GM21360 (cell line): ENCODE data around the gene ACVR1B.
A peak's percentile ranks its signal among the peaks of the same experiment; 100 is the strongest.

ENCODE experiments used
- ATAC-seq: cut with Tn5 transposase; IDR thresholded peaks from one replicate; pipeline ENCODE4 v1.9.1; 2021; ENCODE audit warnings: mild to moderate bottlenecking, moderate library complexity; ENCODE audit not compliant: unreplicated experiment

Gene ACVR1B

GRCh38 chr12:51917041-51917590, 34.4 kb upstream of the ACVR1B start:
- ATAC-seq, result no peak

GRCh38 chr12:51917746-51918453, 33.6 kb upstream of the ACVR1B start:
- ATAC-seq, result no peak

GRCh38 chr12:51920046-51920445, 31.5 kb upstream of the ACVR1B start:
- ATAC-seq, result no peak

DNA sequence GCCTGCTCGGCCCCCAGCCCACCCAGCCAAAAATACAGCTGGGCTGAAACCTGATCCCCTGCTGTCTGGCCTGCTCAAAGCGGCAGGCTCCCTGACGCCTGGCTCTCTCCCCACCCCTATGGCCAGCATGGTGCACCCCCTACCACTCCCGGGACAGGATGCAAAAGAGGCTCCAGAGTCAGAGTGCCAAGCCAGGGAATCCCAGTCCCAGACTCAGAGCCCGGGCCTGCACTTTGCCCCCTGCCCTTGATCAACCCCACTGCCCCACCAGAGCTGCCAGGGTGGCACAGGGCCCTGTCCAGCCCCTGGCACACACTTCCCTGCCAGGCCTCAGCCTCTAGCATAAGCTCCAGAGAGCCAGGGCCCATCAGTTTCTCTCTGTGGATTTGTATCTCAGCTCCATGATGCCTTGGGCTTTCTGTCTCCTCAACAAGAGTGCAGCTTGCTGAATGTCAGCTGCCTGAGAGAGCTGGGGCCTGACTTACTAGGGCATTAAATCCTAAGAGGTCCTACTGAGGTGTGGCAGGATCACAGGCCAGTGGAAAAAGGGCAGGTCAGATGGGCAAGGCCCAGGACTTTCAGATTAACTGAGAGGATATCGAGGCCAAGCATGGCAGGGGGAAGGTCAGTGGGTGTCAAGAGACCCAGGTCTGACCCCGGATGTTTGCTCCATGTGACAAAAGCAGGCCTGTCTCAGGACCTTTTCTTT, 30.3 kb upstream of the ACVR1B start:
- ATAC-seq, result no peak

GRCh38 chr12:51922146-51922545, 29.4 kb upstream of the ACVR1B start:
- no peak for ATAC-seq

DNA sequence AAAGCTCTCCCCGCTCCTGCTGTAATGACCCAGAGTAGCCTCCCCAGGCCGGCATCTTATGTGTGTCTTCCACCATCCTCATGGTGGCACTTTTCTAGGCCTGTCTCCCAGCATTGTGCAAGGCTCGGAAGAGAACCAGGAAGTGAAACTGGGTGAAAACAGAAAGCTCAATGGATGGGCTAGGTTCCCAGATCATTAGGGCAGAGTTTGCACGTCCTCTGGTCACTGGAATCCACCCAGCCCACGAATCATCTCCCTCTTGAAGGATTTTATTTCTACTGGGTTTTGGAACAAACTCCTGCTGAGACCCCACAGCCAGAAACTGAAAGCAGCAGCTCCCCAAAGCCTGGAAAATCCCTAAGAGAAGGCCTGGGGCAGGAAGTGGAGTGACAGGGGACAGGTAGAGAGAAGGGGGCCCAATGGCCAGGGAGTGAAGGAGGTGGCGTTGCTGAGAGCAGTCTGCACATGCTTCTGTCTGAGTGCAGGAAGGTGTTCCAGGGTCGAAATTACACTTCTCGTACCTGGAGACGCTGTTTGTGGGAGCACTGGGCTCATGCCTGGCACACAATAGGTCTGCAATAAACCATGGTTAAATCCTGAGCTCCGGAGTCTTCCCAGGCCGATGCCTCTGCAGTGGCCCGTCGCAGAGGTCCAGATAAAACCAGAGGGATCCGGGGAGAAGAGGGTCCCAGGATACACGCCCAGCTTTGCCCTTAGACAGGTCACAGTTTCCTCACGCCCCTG, 28.6 kb upstream of the ACVR1B start:
- no peak for ATAC-seq

- ATAC-seq, result no peak
Measured at GRCh38 chr12:51923506-51924365, 27.8 kb upstream of the ACVR1B start.

DNA sequence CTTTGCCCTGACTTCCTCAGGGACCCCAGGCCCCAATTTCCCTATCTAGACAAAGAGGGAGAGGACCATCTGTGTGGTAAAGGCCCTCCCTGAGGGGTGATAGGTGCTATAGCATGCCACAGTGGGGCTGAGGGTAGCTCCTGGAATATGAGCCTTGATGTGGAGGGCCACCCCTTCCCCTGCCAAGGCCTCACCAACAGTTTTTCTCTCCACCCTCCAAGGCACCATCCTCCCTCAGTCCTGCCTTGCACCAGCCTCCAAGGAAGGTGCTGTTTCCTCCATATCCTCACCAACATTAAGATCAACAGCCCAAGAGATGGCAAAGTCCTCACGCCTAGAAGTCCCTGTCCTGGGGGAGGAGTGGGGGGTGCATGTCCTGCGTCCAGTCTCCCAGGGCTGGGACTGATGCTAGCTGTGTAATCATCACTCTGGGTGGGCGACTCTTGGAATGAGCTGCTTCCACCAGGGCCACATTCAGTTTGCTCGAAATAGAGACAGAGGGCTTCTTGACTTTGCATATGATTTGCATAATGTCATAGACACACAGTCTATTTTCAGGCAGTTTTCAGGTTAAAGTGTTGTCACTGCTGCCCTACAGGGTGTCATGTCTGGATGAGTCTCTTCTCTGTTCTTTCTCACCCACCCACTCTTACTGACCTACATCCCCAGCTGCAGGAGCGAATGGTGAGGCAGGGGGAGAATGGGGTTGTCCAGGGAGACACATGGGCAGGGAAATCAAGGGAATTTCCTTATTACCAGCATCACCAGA, 26.8 kb upstream of the ACVR1B start:
- peak; percentile 55 for ATAC-seq

GRCh38 chr12:51925346-51926063, 26.0 kb upstream of the ACVR1B start:
- ATAC-seq, result no peak

DNA sequence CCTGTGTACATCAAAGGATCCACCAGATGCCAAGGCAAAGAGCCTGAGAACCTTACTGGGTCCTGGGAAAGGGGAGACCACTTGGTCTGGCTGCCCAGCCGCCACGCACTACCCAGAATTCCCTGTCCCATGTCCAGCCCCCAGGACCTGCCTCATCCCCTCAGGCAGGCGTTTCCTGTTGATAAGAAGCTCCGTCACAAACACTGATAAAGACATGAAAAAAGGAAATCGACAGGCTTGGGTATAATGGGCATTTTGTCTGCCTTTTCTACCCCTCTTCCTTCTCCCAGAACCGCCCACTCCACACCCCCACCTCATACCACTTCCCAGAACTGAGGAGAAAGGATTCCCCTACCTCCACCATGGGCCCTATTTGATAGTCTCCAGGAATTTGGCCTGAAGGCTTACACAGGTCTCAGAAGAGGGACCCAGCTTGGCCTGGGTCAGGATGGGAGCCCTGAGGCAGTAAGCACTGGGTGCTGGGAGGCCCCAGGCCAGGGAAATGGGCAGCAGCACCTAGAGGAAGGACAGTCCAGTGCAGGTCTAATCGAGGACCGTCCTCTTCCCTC, 25.4 kb upstream of the ACVR1B start:
- no peak for ATAC-seq

- ATAC-seq, result no peak
Measured at GRCh38 chr12:51926718-51927117, 24.8 kb upstream of the ACVR1B start.

- no peak for ATAC-seq
Measured at GRCh38 chr12:51932218-51933076, 19.1 kb upstream of the ACVR1B start.

DNA sequence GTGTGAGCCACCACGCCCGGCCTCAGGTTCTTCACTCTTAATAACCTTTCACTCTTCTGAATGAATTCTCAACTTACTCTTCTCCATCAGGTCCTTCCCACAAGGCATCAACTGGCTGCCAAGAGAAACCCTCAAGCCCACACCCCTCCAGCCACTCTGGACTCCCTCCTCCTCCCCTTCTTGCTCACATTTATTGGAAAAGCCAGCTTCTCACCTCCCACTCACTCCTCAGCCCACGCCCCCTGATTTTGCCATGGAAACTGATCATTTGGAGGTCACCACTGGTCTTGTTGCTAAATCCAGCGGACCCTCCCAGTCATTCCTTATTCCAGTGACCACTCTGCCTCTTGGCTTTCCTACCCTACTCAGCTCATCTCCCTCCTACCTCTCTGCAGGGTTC, 17.4 kb upstream of the ACVR1B start:
- ATAC-seq, result no peak

DNA sequence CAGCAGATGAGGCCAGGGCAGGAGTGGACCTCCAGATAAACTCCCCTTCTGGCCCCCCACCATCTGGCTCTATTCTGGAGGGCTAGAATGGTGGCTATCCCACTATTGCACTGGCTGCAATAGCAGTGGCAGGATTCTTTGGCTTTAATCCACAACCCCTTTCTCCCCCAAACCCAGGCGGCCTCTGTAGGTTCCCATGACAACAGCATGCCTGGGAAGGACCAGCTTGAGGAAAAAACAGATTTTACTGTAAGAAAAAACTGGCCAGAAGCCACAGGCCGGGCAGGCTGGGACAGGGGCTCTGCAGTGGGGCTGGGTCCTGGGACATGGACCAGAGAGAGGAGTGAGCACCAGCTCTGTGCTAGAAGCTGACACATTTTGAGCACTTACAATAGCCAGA, 13.6 kb upstream of the ACVR1B start:
- no peak for ATAC-seq

- ATAC-seq, result no peak
Measured at GRCh38 chr12:51938726-51939125, 12.8 kb upstream of the ACVR1B start.

DNA sequence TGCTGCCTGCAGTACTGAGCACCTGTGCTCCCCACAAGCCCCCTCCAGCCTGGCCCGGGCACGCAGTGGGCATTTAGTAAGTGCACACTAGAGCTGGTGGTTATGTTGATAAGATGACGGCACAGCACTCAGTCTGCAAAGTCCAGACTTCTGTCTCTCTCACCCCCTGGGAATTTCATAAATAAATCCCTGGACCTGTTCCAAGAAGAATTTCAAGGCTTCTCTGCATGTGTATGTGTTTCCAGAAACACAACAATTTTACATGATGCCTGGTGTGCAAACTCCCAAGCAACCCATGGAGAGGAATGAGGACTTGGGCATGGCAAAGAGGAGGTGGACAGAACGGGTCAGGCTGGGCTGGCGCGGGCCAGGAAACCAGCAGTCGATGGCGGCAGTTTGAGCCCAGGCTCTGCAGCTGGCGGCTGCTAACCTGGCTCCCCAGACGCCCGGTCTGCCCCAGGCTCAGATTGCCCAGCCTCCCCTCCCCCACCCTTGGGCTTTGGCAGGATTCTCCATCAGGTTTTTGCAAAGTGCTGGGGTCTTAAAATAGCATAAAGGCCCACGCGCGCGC, 10.4 kb upstream of the ACVR1B start:
- ATAC-seq, result no peak

DNA sequence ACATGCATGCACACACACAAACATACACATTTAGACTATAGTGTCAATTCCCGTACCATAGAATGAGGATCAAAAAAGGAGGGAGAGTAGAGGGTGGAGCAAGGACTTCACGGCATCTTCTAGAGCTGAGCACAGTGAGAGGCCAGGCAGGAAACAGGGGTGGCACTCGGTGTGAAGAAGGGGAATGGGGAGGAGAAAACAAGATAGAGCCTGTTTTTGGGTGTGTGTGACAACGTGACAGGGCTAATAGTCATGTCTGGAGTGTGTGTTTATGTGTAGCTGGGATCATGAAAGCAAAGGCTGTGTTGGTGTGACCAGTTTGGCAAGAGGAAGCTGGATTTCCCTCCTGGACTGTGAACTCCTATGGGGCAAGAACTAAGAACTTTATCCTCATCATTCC, 9.9 kb upstream of the ACVR1B start:
- ATAC-seq, result no peak

GRCh38 chr12:51942056-51942455, 9.4 kb upstream of the ACVR1B start:
- no peak for ATAC-seq
